H9 (cell line): ENCODE measurements around the gene MPC1. TPM values are rescaled to one million over a fixed set of nuclear protein-coding genes. Genes with fewer than 3 reads are reported as not detected.

Experiments
- DNase-seq: peaks from one replicate; pipeline ENCODE4 v3.0.0-alpha.2; 2017
- H2AFZ ChIP-seq: one replicate; pipeline ENCODE4 v1.6.1; 2013; ENCODE audit warnings: mild to moderate bottlenecking, low read length, control low read depth, moderate library complexity
- H2AK5ac ChIP-seq: 2 replicates; pipeline ENCODE4 v1.6.1; 2013; ENCODE audit warnings: low read length, control low read depth, mixed read lengths; ENCODE audit not compliant: insufficient read length
- H2BK120ac ChIP-seq: one replicate; pipeline ENCODE4 v1.6.1; 2013; ENCODE audit warnings: low read depth, mild to moderate bottlenecking, low read length, control low read depth, inconsistent platforms; ENCODE audit not compliant: poor library complexity, severe bottlenecking
- H2BK12ac ChIP-seq: 2 replicates; pipeline ENCODE4 v1.6.1; 2013; ENCODE audit warnings: low read length, control low read depth, mixed read lengths, low read depth; ENCODE audit not compliant: insufficient read length
- H2BK15ac ChIP-seq: 2 replicates; pipeline ENCODE4 v1.6.1; 2013; ENCODE audit warnings: low read depth, low read length, control low read depth
- H2BK20ac ChIP-seq: one replicate; pipeline ENCODE4 v1.6.1; 2013; ENCODE audit warnings: low read depth, mild to moderate bottlenecking, low read length, control low read depth, inconsistent platforms; ENCODE audit not compliant: poor library complexity, severe bottlenecking
- H2BK5ac ChIP-seq: 2 replicates; pipeline ENCODE4 v1.6.1; 2013; ENCODE audit warnings: low read length, control low read depth, mixed read lengths; ENCODE audit not compliant: insufficient read length
- H3K14ac ChIP-seq: 2 replicates; pipeline ENCODE4 v1.6.1; 2013; ENCODE audit warnings: low read length, control low read depth; ENCODE audit not compliant: insufficient read depth
- H3K18ac ChIP-seq: 2 replicates; pipeline ENCODE4 v1.6.1; 2013; ENCODE audit warnings: low read depth, mild to moderate bottlenecking, mixed read lengths, low read length, control low read depth; ENCODE audit not compliant: insufficient read length
- H3K23ac ChIP-seq: 2 replicates; pipeline ENCODE4 v1.6.1; 2013; ENCODE audit warnings: low read length, control low read depth, mixed read lengths, low read depth; ENCODE audit not compliant: insufficient read length
- H3K23me2 ChIP-seq: 2 replicates; pipeline ENCODE4 v1.6.1; 2013; ENCODE audit warnings: low read depth, mild to moderate bottlenecking, mixed read lengths, low read length, control low read depth; ENCODE audit not compliant: insufficient read length, poor library complexity, severe bottlenecking
- H3K27ac ChIP-seq: 2 replicates; pipeline ENCODE4 v1.5.1; 2013; ENCODE audit warnings: low read length, control low read depth, mixed read lengths, low read depth; ENCODE audit not compliant: insufficient read length
- H3K27me3 ChIP-seq: 2 replicates; pipeline ENCODE4 v1.6.1; 2013; ENCODE audit warnings: low read length, control low read depth, inconsistent platforms; ENCODE audit not compliant: insufficient read depth
- H3K4ac ChIP-seq: 2 replicates; pipeline ENCODE4 v1.6.1; 2013; ENCODE audit warnings: low read depth, mild to moderate bottlenecking, control low read depth, inconsistent platforms, low read length, moderate library complexity
- H3K4me1 ChIP-seq: 2 replicates; pipeline ENCODE4 v1.6.1; 2013; ENCODE audit warnings: low read length, control low read depth, inconsistent platforms; ENCODE audit not compliant: insufficient read depth
- H3K4me2 ChIP-seq: 2 replicates; pipeline ENCODE4 v1.6.1; 2013; ENCODE audit warnings: low read length, control low read depth, mixed read lengths; ENCODE audit not compliant: insufficient read length, insufficient read depth
- H3K56ac ChIP-seq: 2 replicates; pipeline ENCODE4 v1.6.1; 2013; ENCODE audit warnings: low read depth, mild to moderate bottlenecking, mixed read lengths, low read length, control low read depth; ENCODE audit not compliant: insufficient read length
- H3K79me1 ChIP-seq: 2 replicates; pipeline ENCODE4 v1.6.1; 2013; ENCODE audit warnings: low read depth, mild to moderate bottlenecking, moderate library complexity, low read length, control low read depth, inconsistent platforms; ENCODE audit not compliant: insufficient read depth, poor library complexity, severe bottlenecking
- H3K79me2 ChIP-seq: 2 replicates; pipeline ENCODE4 v1.6.1; 2013; ENCODE audit warnings: low read length, control low read depth, inconsistent platforms; ENCODE audit not compliant: insufficient read depth
- H3K9ac ChIP-seq: 2 replicates; pipeline ENCODE4 v1.6.1; 2013; ENCODE audit warnings: low read length, control low read depth, mixed read lengths; ENCODE audit not compliant: insufficient read length; ENCODE audit errors: extremely low read depth
- H3K9me3 ChIP-seq: one replicate; pipeline ENCODE4 v1.6.1; 2013; ENCODE audit warnings: low read depth, low read length, inconsistent platforms; ENCODE audit not compliant: control insufficient read depth
- H3T11ph ChIP-seq: one replicate; pipeline ENCODE4 v1.6.1; 2013; ENCODE audit warnings: mild to moderate bottlenecking, low read length, control low read depth, inconsistent platforms
- H4K20me1 ChIP-seq: one replicate; pipeline ENCODE4 v1.6.1; 2013; ENCODE audit not compliant: control insufficient read depth, insufficient read length, insufficient read depth
- H4K5ac ChIP-seq: 2 replicates; pipeline ENCODE4 v1.6.1; 2013; ENCODE audit warnings: low read depth, mild to moderate bottlenecking, mixed read lengths, low read length, control low read depth; ENCODE audit not compliant: insufficient read length
- H4K8ac ChIP-seq: replicated peaks from 2 replicates; pipeline ENCODE4 v1.6.1; 2013; ENCODE audit warnings: low read length, control low read depth, mixed read lengths, low read depth; ENCODE audit not compliant: insufficient read length
- H4K91ac ChIP-seq: 2 replicates; pipeline ENCODE4 v1.6.1; 2013; ENCODE audit warnings: low read depth, mild to moderate bottlenecking, moderate library complexity, mixed read lengths, low read length, control low read depth; ENCODE audit not compliant: insufficient read length
- H3K27ac Mint-ChIP-seq, 3 experiments: 2 replicates in 2 of 3; 3 replicates in 1 of 3; pipeline ENCODE4 v1.8.0; 2020 to 2021; ENCODE audit warnings: mixed read lengths in 3 of 3, mild to moderate bottlenecking in 1 of 3, moderate library complexity in 1 of 3
- H3K27me3 Mint-ChIP-seq: 2 replicates; pipeline ENCODE4 v1.8.0; 2021; ENCODE audit warnings: low read depth, mild to moderate bottlenecking, moderate library complexity, mixed read lengths
- H3K36me3 Mint-ChIP-seq, 3 experiments: 2 replicates in 2 of 3; 3 replicates in 1 of 3; pipeline ENCODE4 v1.8.0; 2020 to 2021; ENCODE audit warnings: low read depth in 3 of 3, mixed read lengths in 3 of 3; ENCODE audit not compliant: insufficient read depth in 1 of 3
- H3K4me1 Mint-ChIP-seq, 2 experiments: 2 replicates each; pipeline ENCODE4 v1.8.0; 2020; ENCODE audit warnings: mixed read lengths in 2 of 2
- H3K4me3 Mint-ChIP-seq, 2 experiments: 2 replicates in 1 of 2; 3 replicates in 1 of 2; pipeline ENCODE4 v1.8.0; 2020 to 2021; ENCODE audit warnings: mild to moderate bottlenecking in 2 of 2, mixed read lengths in 2 of 2, moderate library complexity in 1 of 2
- H3K9me3 Mint-ChIP-seq, 2 experiments: 2 replicates in 1 of 2; 3 replicates in 1 of 2; pipeline ENCODE4 v1.8.0; 2020; ENCODE audit warnings: mild to moderate bottlenecking in 2 of 2, mixed read lengths in 2 of 2, moderate library complexity in 1 of 2
- WGBS: extraction: QIAGEN DNeasy Blood & Tissue Kit; methylation state at CpG from one replicate; pipeline ENCODE4 v1.1.7; 2013; ENCODE audit warnings: missing lambda C conversion rate, low lambda C conversion rate, mixed read lengths; ENCODE audit not compliant: insufficient read length; ENCODE audit errors: extremely low coverage; 5-methylcytosine and 5-hydroxymethylcytosine counted together
- total RNA-seq: library from RNA; stranded (reverse); gene quantifications from 2 replicates; pipeline ENCODE4 v1.2.1, GENCODE V29; 2021
- TF ChIP-seq, protein P1 (sequence below): fragments of 200-600 bp; sonication (generic); conservative IDR thresholded peaks from 3 replicates; pipeline ENCODE4 v1.8.0; 2021; ENCODE audit warnings: antibody characterized with exemption, mild to moderate bottlenecking

Gene MPC1
- total RNA-seq, 1 experiment from 2014 or later = 10.0 TPM

DNA sequence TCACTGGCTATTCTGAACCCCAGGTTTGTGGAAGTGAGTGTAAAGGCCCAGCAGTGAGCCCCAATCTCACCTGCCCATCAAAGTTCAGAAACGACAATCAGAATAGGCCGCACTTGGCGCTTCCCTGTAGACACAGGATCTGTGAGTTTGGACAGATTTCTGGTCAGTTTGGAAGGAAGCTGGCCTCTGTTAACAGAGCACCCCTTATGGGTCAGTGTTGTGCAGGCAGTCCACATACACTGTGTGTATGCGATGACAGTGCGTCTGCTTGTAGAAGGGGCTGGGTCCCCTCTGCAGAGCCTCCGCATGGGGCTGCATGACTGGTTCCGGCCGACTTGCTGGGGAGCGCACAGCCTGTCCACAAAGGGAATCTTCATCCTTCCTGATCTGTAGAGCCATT, 3.4 kb upstream of the MPC1 start:
- no peaks in the 10 kb centered on the region for H3K9me3 ChIP-seq
- no peak overlapping the region for H3K27ac Mint-ChIP-seq
- H3K4me1 ChIP-seq = peaks cover 3% of the 10 kb centered on the region; the same call in 1 of the 2 replicates

More for the DNA sequence above, 3.4 kb upstream of the MPC1 start:
- Histone ChIP-seq H3K79me1 (no peaks in the 10 kb centered on the region), H3K23me2 (peaks cover 9% of the 10 kb centered on the region), H3K23ac (no peak overlapping the region), H3K14ac (no peak overlapping the region), H4K8ac (no peak overlapping the region), H3K27me3 (no peaks in the 10 kb centered on the region), H2BK12ac (no peak overlapping the region), H3K9ac (no peak overlapping the region), H2AK5ac (no peak overlapping the region), H3K4ac (no peak overlapping the region), H4K5ac (no peak overlapping the region), H4K91ac (no peak overlapping the region), H3K18ac (no peak overlapping the region), H2BK120ac (no peak overlapping the region), H3K4me2 (no peak overlapping the region), H4K20me1 (no peaks in the 10 kb centered on the region), H3K56ac (no peak overlapping the region), H2AFZ (no peak overlapping the region), H2BK5ac (no peak overlapping the region), H3T11ph (no peak overlapping the region), H3K79me2 (no peaks in the 10 kb centered on the region), H2BK15ac (no peak overlapping the region), H2BK20ac (no peak overlapping the region), H3K27ac (no peak overlapping the region)
- no peak for DNase-seq
- H3K4me1 Mint-ChIP-seq = peaks cover 16 to 17% of the 10 kb centered on the region in 2 experiments
- no peaks in the 10 kb centered on the region; a peak in 1 of 7 replicates for H3K36me3 Mint-ChIP-seq
- TF ChIP-seq, protein P1, sequence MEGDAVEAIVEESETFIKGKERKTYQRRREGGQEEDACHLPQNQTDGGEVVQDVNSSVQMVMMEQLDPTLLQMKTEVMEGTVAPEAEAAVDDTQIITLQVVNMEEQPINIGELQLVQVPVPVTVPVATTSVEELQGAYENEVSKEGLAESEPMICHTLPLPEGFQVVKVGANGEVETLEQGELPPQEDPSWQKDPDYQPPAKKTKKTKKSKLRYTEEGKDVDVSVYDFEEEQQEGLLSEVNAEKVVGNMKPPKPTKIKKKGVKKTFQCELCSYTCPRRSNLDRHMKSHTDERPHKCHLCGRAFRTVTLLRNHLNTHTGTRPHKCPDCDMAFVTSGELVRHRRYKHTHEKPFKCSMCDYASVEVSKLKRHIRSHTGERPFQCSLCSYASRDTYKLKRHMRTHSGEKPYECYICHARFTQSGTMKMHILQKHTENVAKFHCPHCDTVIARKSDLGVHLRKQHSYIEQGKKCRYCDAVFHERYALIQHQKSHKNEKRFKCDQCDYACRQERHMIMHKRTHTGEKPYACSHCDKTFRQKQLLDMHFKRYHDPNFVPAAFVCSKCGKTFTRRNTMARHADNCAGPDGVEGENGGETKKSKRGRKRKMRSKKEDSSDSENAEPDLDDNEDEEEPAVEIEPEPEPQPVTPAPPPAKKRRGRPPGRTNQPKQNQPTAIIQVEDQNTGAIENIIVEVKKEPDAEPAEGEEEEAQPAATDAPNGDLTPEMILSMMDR = no peak
- no peaks in the 10 kb centered on the region for H3K9me3 Mint-ChIP-seq
- no CpG with 5 or more reads among the region's 9 CpGs for WGBS
- H3K27me3 Mint-ChIP-seq = peaks cover 2% of the 10 kb centered on the region; the same call in 1 of the 2 replicates
- H3K4me3 Mint-ChIP-seq = no peak overlapping the region; a peak in 1 of 5 replicates
